HepG2 (cell line): ENCODE data around the gene NUP93. TPM values are rescaled to one million over a fixed set of nuclear protein-coding genes. Genes with fewer than 3 reads are reported as not detected.

Experiments
- GABPB1 ChIP-seq: IDR thresholded peaks from 2 replicates; pipeline ENCODE4 v1.6.1; 2016; ENCODE audit warnings: mild to moderate bottlenecking, missing genetic modification reagents, moderate library complexity, missing compliant biosample characterization
- HES4 ChIP-seq: sonication (generic); formaldehyde crosslinking; IDR thresholded peaks from 2 replicates; pipeline ENCODE4 v1.9.0; 2021; ENCODE audit warnings: mild to moderate bottlenecking, missing genetic modification reagents, borderline replicate concordance
- KDM4B ChIP-seq: sonication (generic); formaldehyde crosslinking; IDR thresholded peaks from 2 replicates; pipeline ENCODE4 v1.4.0; 2020; ENCODE audit warnings: missing genetic modification reagents
- MAF1 ChIP-seq: sonication (generic); formaldehyde crosslinking; IDR thresholded peaks from 2 replicates; pipeline ENCODE4 v1.5.0; 2020; ENCODE audit warnings: missing genetic modification reagents, borderline replicate concordance
- NR3C1 ChIP-seq: sonication (generic); formaldehyde crosslinking; IDR thresholded peaks from 2 replicates; pipeline ENCODE4 v1.4.0; 2020; ENCODE audit warnings: missing genetic modification reagents
- RAD21 ChIP-seq: fragments of 450-650 bp; formaldehyde crosslinking; IDR thresholded peaks from 2 replicates; pipeline ENCODE4 v1.5.0; 2020; ENCODE audit warnings: mild to moderate bottlenecking
- RARG ChIP-seq: sonication (generic); formaldehyde crosslinking; IDR thresholded peaks from 2 replicates; pipeline ENCODE4 v1.4.0; 2020; ENCODE audit warnings: low read depth, mild to moderate bottlenecking, missing genetic modification reagents
- RFXAP ChIP-seq: sonication (generic); formaldehyde crosslinking; IDR thresholded peaks from 2 replicates; pipeline ENCODE4 v1.4.0; 2020; ENCODE audit warnings: missing genetic modification reagents, borderline replicate concordance
- SAP130 ChIP-seq: IDR thresholded peaks from 2 replicates; pipeline ENCODE4 v1.6.1; 2016; ENCODE audit warnings: low read depth
- SOX13 ChIP-seq, 3 experiments: fragments of 450-650 bp in 1 of 3; sonication (generic) in 1 of 3; formaldehyde crosslinking in 1 of 3; IDR thresholded peaks in 2 of 3; conservative IDR thresholded peaks in 1 of 3; 2 replicates each; pipeline versions ENCODE4 v1.5.0 to v1.6.1; 2016 to 2020; ENCODE audit warnings: antibody characterized with exemption in 1 of 3, mild to moderate bottlenecking in 1 of 3, missing compliant biosample characterization in 1 of 3, missing genetic modification reagents in 1 of 3, moderate library complexity in 1 of 3
- SPEN ChIP-seq: sonication (generic); formaldehyde crosslinking; IDR thresholded peaks from 2 replicates; pipeline ENCODE4 v1.5.1; 2020; ENCODE audit warnings: low read depth, mild to moderate bottlenecking, missing genetic modification reagents
- ZNF335 ChIP-seq: sonication (generic); formaldehyde crosslinking; IDR thresholded peaks from 2 replicates; pipeline ENCODE4 v1.4.0; 2020; ENCODE audit warnings: missing genetic modification reagents
- ZNF430 ChIP-seq: sonication (generic); formaldehyde crosslinking; IDR thresholded peaks from 2 replicates; pipeline ENCODE4 v1.9.0; 2021; ENCODE audit warnings: mild to moderate bottlenecking, missing genetic modification reagents
- ZNF501 ChIP-seq: sonication (generic); formaldehyde crosslinking; IDR thresholded peaks from 2 replicates; pipeline ENCODE4 v1.5.1; 2020; ENCODE audit warnings: mild to moderate bottlenecking, moderate library complexity, missing genetic modification reagents
- ZNF619 ChIP-seq: sonication (generic); formaldehyde crosslinking; IDR thresholded peaks from 2 replicates; pipeline ENCODE4 v1.4.0; 2020; ENCODE audit warnings: mild to moderate bottlenecking, missing genetic modification reagents
- polyA plus RNA-seq, 8 experiments: library from polyadenylated mRNA; depleted of rRNA in 3 of 8; stranded (reverse) in 7 of 8; unstranded in 1 of 8; fragments of >200 nt; fragmentation: Illumina TruSeq in 4 of 8; extraction: Trizol in 4 of 8; gene quantifications; 2 replicates each; pipeline versions ENCODE4 v1.2.1 to v1.2.3, GENCODE V29; 2011 to 2016; ENCODE audit warnings: low read depth in 4 of 8, missing spikeins in 1 of 8, mixed read lengths in 1 of 8; ENCODE audit not compliant: insufficient read depth in 1 of 8
- total RNA-seq, 5 experiments: library from RNA; depleted of rRNA; stranded (reverse); fragments of >200 nt; fragmentation: Illumina TruSeq; extraction: Trizol; gene quantifications; 2 replicates each; pipeline ENCODE4 v1.2.3, GENCODE V29; 2016; ENCODE audit warnings: low read depth in 1 of 5
- TF ChIP-seq, protein P1 (sequence below): sonication (generic); formaldehyde crosslinking; IDR thresholded peaks from 2 replicates; pipeline ENCODE4 v1.5.0; 2020; ENCODE audit warnings: mild to moderate bottlenecking, missing genetic modification reagents, borderline replicate concordance
- TF ChIP-seq, protein P2 (sequence below), 2 experiments: sonication (generic) in 1 of 2; formaldehyde crosslinking in 1 of 2; IDR thresholded peaks; 2 replicates each; pipeline versions ENCODE4 v1.6.1 to v1.9.0; 2014 to 2022; ENCODE audit warnings: antibody characterized with exemption in 1 of 2, borderline replicate concordance in 1 of 2, inconsistent platforms in 1 of 2, low read depth in 1 of 2, missing genetic modification reagents in 1 of 2

The NUP93 gene
- total and polyA plus RNA-seq, 2 of the 13 experiments (the other 11 are each of a cell fraction or from before 2014, with no cell fraction given), result 58.5 to 140 TPM

DNA sequence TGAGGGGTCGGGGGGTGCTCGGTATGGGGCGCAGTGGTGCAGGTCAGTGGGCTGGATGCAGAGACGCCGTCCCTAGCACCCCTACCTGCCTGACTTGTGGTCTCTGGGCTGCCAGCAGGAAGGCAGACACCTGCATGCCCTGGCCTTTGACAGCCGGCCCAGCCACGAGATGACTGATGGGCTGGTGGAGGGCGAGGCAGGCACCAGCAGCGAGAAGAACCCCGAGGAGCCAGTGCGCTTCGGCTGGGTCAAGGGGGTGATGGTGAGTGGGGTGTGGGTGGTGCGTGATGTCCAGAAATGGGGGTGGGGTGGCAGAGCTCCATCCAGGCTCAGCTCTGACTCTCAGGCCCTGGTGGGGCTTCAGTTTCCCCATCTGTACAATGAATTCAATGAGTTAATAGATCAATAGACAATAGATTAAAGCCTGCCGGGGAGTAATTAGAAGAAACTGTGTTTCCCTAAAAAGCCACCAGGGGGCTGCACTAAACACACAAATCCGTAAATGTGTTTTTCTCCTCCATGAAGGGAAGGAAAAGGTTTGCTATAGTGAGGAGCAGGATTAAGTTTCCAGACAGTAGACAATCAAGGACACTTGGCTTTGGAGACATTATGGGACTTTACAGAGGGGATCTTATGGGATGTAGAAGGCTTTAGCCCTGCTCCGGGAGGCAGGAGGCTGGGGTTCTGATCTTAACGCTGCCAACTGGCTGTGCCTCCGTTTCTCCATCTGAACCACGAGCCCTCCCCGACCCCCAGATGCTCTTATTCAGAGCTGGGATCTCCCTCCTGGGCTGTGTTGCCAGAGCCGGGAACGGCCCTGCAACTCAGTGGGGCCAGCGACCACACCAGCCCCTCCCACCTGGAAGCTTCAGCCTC, 137.3 kb downstream of the NUP93 start (continued):
- TF ChIP-seq, protein P1, sequence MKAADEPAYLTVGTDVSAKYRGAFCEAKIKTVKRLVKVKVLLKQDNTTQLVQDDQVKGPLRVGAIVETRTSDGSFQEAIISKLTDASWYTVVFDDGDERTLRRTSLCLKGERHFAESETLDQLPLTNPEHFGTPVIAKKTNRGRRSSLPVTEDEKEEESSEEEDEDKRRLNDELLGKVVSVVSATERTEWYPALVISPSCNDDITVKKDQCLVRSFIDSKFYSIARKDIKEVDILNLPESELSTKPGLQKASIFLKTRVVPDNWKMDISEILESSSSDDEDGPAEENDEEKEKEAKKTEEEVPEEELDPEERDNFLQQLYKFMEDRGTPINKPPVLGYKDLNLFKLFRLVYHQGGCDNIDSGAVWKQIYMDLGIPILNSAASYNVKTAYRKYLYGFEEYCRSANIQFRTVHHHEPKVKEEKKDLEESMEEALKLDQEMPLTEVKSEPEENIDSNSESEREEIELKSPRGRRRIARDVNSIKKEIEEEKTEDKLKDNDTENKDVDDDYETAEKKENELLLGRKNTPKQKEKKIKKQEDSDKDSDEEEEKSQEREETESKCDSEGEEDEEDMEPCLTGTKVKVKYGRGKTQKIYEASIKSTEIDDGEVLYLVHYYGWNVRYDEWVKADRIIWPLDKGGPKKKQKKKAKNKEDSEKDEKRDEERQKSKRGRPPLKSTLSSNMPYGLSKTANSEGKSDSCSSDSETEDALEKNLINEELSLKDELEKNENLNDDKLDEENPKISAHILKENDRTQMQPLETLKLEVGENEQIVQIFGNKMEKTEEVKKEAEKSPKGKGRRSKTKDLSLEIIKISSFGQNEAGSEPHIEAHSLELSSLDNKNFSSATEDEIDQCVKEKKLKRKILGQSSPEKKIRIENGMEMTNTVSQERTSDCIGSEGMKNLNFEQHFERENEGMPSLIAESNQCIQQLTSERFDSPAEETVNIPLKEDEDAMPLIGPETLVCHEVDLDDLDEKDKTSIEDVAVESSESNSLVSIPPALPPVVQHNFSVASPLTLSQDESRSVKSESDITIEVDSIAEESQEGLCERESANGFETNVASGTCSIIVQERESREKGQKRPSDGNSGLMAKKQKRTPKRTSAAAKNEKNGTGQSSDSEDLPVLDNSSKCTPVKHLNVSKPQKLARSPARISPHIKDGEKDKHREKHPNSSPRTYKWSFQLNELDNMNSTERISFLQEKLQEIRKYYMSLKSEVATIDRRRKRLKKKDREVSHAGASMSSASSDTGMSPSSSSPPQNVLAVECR (CRISPR knock-in tag), result peak; percentile 31; the same call in 1 of the 2 replicates
- TF ChIP-seq SOX13 (IDR thresholded peaks at IDR 0.05), result no peak
- no peak for TF ChIP-seq SOX13 (CRISPR knock-in tag; conservative IDR thresholded peaks at IDR 0.05 in 1 of 2, IDR thresholded peaks at IDR 0.05 in 1 of 2)
- TF ChIP-seq RFXAP, result no peak
- TF ChIP-seq KDM4B (CRISPR knock-in tag), result 0 out of 2 replicates have a peak, but pooled peaks have one; percentile 22
- 0 out of 2 replicates have a peak, but pooled peaks have one; percentile 35 for TF ChIP-seq NR3C1 (CRISPR knock-in tag)
- peak; percentile 61; the same call in 1 of the 2 replicates for TF ChIP-seq ZNF501 (CRISPR knock-in tag)
- 0 out of 2 replicates have a peak, but pooled peaks have one; percentile 17 for TF ChIP-seq SPEN (CRISPR knock-in tag)
- TF ChIP-seq ZNF619 (CRISPR knock-in tag), result 0 out of 2 replicates have a peak, but pooled peaks have one; percentile 50
- TF ChIP-seq, protein P2, sequence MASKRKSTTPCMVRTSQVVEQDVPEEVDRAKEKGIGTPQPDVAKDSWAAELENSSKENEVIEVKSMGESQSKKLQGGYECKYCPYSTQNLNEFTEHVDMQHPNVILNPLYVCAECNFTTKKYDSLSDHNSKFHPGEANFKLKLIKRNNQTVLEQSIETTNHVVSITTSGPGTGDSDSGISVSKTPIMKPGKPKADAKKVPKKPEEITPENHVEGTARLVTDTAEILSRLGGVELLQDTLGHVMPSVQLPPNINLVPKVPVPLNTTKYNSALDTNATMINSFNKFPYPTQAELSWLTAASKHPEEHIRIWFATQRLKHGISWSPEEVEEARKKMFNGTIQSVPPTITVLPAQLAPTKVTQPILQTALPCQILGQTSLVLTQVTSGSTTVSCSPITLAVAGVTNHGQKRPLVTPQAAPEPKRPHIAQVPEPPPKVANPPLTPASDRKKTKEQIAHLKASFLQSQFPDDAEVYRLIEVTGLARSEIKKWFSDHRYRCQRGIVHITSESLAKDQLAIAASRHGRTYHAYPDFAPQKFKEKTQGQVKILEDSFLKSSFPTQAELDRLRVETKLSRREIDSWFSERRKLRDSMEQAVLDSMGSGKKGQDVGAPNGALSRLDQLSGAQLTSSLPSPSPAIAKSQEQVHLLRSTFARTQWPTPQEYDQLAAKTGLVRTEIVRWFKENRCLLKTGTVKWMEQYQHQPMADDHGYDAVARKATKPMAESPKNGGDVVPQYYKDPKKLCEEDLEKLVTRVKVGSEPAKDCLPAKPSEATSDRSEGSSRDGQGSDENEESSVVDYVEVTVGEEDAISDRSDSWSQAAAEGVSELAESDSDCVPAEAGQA (IDR thresholded peaks at IDR 0.05; ENCODE audit: low read depth), result no peak
- TF ChIP-seq, protein P2 (CRISPR knock-in tag; IDR thresholded peaks at IDR 0.05; ENCODE audit: borderline replicate concordance), result 0 out of 2 replicates have a peak, but pooled peaks have one; percentile 37
- 0 out of 2 replicates have a peak, but pooled peaks have one; percentile 34 for TF ChIP-seq MAF1 (CRISPR knock-in tag)
- peak; percentile 61; the same call in 1 of the 2 replicates for TF ChIP-seq ZNF430 (CRISPR knock-in tag)
- 0 out of 2 replicates have a peak, but pooled peaks have one; percentile 19 for TF ChIP-seq GABPB1 (CRISPR knock-in tag)
- peak; percentile 59 for TF ChIP-seq RAD21 (CRISPR knock-in tag)
- no peak for TF ChIP-seq RARG (CRISPR knock-in tag)
- TF ChIP-seq HES4 (CRISPR knock-in tag), result no peak
- 0 out of 2 replicates have a peak, but pooled peaks have one; percentile 24 for TF ChIP-seq ZNF335
- TF ChIP-seq SAP130 (CRISPR knock-in tag), result 0 out of 2 replicates have a peak, but pooled peaks have one; percentile 9
